ENCODE measurements around the gene DEPDC7. TPM values are rescaled to one million over a fixed set of nuclear protein-coding genes. Genes with fewer than 3 reads are reported as not detected.

DEPDC7 gene
- total RNA-seq, 1 experiment from 2014 or later, result 4.4 TPM

DNA sequence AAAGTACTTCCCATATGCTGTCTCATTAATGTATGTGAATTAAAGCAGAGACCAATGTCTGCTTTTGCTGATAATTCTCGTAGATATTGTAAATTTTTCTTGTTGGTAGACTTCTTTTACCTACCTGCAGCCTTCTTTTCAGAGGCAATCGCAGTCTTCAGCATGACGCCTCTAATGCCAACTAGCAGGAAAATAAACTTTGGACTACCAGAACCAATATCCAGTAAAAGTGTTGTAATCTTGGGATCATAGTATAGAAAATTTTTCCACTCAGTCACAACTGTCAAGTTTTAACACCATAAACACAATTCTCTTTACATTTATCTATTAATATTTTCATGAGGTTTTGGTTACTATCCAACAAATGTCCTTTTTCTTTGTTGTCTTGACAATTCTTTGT, 2.3 kb downstream of the DEPDC7 start:
- Histone ChIP-seq H4K20me1 (ENCODE audit: control insufficient read depth, insufficient read depth, insufficient read length) (no peaks in the 10 kb centered on the region), H3K9me3 (ENCODE audit: control insufficient read depth, low read depth, low read length) (no peaks in the 10 kb centered on the region), H2AK5ac (ENCODE audit: insufficient read length, low read length) (no peak overlapping the region), H3K18ac (ENCODE audit: insufficient read length, low read depth, low read length) (no peak overlapping the region), H4K8ac (replicated peaks; ENCODE audit: insufficient read length, low read depth, low read length) (no peak overlapping the region), H3K79me2 (ENCODE audit: insufficient read depth, low read length) (no peaks in the 10 kb centered on the region), H3K56ac (ENCODE audit: insufficient read length, low read depth, low read length) (no peak overlapping the region), H3K4me1 (ENCODE audit: insufficient read depth, low read length) (peaks cover 2% of the 10 kb centered on the region; the same call in 1 of the 2 replicates), H3K9ac (ENCODE audit: extremely low read depth, insufficient read length, low read length) (no peak overlapping the region), H3K23me2 (ENCODE audit: insufficient read length, low read depth, low read length, poor library complexity, severe bottlenecking) (peaks cover 7% of the 10 kb centered on the region), H2BK12ac (ENCODE audit: insufficient read length, low read depth, low read length) (no peak overlapping the region), H3K27ac (ENCODE audit: insufficient read length, low read depth, low read length) (no peak overlapping the region), H3K14ac (ENCODE audit: insufficient read depth, low read length) (no peak overlapping the region), H2BK120ac (ENCODE audit: low read depth, low read length, poor library complexity, severe bottlenecking) (no peak overlapping the region), H3K27me3 (ENCODE audit: insufficient read depth, low read length) (no peaks in the 10 kb centered on the region), H2BK15ac (ENCODE audit: low read depth, low read length) (no peak overlapping the region), H2BK20ac (ENCODE audit: low read depth, low read length, poor library complexity, severe bottlenecking) (no peak overlapping the region), H2AFZ (ENCODE audit: low read length) (no peak overlapping the region), H3K4me2 (ENCODE audit: insufficient read depth, insufficient read length, low read length) (no peak overlapping the region), H3T11ph (ENCODE audit: low read length) (no peak overlapping the region), H3K79me1 (ENCODE audit: insufficient read depth, low read depth, low read length, poor library complexity, severe bottlenecking) (no peaks in the 10 kb centered on the region), H3K4ac (ENCODE audit: low read depth, low read length) (no peak overlapping the region), H3K23ac (ENCODE audit: insufficient read length, low read depth, low read length) (no peak overlapping the region), H2BK5ac (ENCODE audit: insufficient read length, low read length) (no peak overlapping the region), H4K5ac (ENCODE audit: insufficient read length, low read depth, low read length) (no peak overlapping the region), H4K91ac (ENCODE audit: insufficient read length, low read depth, low read length) (no peak overlapping the region)
- no peaks in the 10 kb centered on the region for H3K36me3 Mint-ChIP-seq (ENCODE audit: insufficient read depth in 1 of 3, low read depth in 3 of 3)
- no CpG with 5 or more reads among the region's 3 CpGs for WGBS (ENCODE audit: extremely low coverage, insufficient read length, low lambda C conversion rate)
- DNase-seq, result no peak
- TF ChIP-seq, protein P1, sequence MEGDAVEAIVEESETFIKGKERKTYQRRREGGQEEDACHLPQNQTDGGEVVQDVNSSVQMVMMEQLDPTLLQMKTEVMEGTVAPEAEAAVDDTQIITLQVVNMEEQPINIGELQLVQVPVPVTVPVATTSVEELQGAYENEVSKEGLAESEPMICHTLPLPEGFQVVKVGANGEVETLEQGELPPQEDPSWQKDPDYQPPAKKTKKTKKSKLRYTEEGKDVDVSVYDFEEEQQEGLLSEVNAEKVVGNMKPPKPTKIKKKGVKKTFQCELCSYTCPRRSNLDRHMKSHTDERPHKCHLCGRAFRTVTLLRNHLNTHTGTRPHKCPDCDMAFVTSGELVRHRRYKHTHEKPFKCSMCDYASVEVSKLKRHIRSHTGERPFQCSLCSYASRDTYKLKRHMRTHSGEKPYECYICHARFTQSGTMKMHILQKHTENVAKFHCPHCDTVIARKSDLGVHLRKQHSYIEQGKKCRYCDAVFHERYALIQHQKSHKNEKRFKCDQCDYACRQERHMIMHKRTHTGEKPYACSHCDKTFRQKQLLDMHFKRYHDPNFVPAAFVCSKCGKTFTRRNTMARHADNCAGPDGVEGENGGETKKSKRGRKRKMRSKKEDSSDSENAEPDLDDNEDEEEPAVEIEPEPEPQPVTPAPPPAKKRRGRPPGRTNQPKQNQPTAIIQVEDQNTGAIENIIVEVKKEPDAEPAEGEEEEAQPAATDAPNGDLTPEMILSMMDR (conservative IDR thresholded peaks at IDR 0.05), result no peak
- no peak overlapping the region for H3K27ac Mint-ChIP-seq
- peaks cover 16 to 20% of the 10 kb centered on the region in 2 experiments for H3K4me1 Mint-ChIP-seq
- peaks cover 27% of the 10 kb centered on the region for H3K27me3 Mint-ChIP-seq (ENCODE audit: low read depth)
- H3K4me3 Mint-ChIP-seq, result no peak overlapping the region
- no peaks in the 10 kb centered on the region for H3K9me3 Mint-ChIP-seq

All from H9 (cell line).